Right cardiac atrium (tissue), 5 donors: ENCODE measurements around the gene HACL1. TPM values are rescaled to one million over a fixed set of nuclear protein-coding genes. Genes with fewer than 3 reads are reported as not detected.

Experiments used
- ATAC-seq, 2 donors: fragments of 200-7000 bp; cut with Tn5 transposase; one replicate each; pipeline versions ENCODE4 v1.8.0 to v1.9.1; 2020; ENCODE audit warnings: moderate library complexity in 2 of 2, mild to moderate bottlenecking in 1 of 2
- DNase-seq, 3 donors: peaks; one replicate each; pipeline ENCODE4 v3.0.0-alpha.2; 2020
- H3K27ac ChIP-seq: one replicate; pipeline ENCODE4 v1.5.1; 2013; ENCODE audit warnings: mild to moderate bottlenecking, low read length, control low read depth, moderate library complexity
- H3K27me3 ChIP-seq: one replicate; pipeline ENCODE4 v1.6.1; 2013; ENCODE audit not compliant: control insufficient read depth, insufficient read depth
- H3K4me1 ChIP-seq: one replicate; pipeline ENCODE4 v1.6.1; 2013; ENCODE audit warnings: low read length; ENCODE audit not compliant: control insufficient read depth, insufficient read depth
- H3K4me3 ChIP-seq: one replicate; pipeline ENCODE4 v1.5.1; 2013; ENCODE audit warnings: low read length, control low read depth
- H3K9me3 ChIP-seq: one replicate; pipeline ENCODE4 v1.6.1; 2013; ENCODE audit warnings: low read length; ENCODE audit not compliant: control insufficient read depth
- WGBS: extraction: QIAGEN DNeasy Blood & Tissue Kit; methylation state at CpG from one replicate; pipeline ENCODE4 v1.1.7; 2013; 5-methylcytosine and 5-hydroxymethylcytosine counted together
- intact Hi-C, 4 donors: fragments of 100-400 bp; cut with DNase I; formaldehyde crosslinking; loops; one replicate each; pipeline versions ENCODE4 v1.11.0 to v1.14.0; 2022 to 2023
- polyA plus RNA-seq: library from polyadenylated mRNA; stranded (reverse); fragments of 200-250 nt; gene quantifications from one replicate; pipeline ENCODE4 v1.2.3, GENCODE V29; 2013
- total RNA-seq, 4 donors: library from RNA; stranded (reverse); fragmentation: NEBNext Ultra II Directional; extraction: Animal tissue kit (Norgen Biotek cat#: 25700); gene quantifications; one replicate each; pipeline ENCODE4 v1.2.1, GENCODE V29; 2021
- donor health status: healthy with polysubstance abuse.
- donor health status: DM: no; HTN: yes; CAD: no.
- donor health status: DM: no; HTN: no; CAD: no.
- donor health status: DM: no; HTN: yes; CAD: no; lungs with severe emphysema.
- donor health status: DM: yes; HTN: yes; CAD: no.

Gene HACL1
- total and polyA plus RNA-seq, 5 donors: 9.7 to 16.8 (median 12.1) TPM

- H3K4me3 ChIP-seq: no peak overlapping the region
- 96% methylated on average over 1 of the region's 1 CpG for WGBS
- no peak for DNase-seq
- ATAC-seq: no peak
- H3K27ac ChIP-seq: no peak overlapping the region
- intact Hi-C loops: no loop called here
- no peaks in the 10 kb centered on the region for H3K27me3 ChIP-seq
- H3K9me3 ChIP-seq: no peaks in the 10 kb centered on the region
- H3K4me1 ChIP-seq: peaks cover 3% of the 10 kb centered on the region
These were observed 75.6 kb downstream of the HACL1 start for GRCh38 chr3:15525790-15526189.

DNA sequence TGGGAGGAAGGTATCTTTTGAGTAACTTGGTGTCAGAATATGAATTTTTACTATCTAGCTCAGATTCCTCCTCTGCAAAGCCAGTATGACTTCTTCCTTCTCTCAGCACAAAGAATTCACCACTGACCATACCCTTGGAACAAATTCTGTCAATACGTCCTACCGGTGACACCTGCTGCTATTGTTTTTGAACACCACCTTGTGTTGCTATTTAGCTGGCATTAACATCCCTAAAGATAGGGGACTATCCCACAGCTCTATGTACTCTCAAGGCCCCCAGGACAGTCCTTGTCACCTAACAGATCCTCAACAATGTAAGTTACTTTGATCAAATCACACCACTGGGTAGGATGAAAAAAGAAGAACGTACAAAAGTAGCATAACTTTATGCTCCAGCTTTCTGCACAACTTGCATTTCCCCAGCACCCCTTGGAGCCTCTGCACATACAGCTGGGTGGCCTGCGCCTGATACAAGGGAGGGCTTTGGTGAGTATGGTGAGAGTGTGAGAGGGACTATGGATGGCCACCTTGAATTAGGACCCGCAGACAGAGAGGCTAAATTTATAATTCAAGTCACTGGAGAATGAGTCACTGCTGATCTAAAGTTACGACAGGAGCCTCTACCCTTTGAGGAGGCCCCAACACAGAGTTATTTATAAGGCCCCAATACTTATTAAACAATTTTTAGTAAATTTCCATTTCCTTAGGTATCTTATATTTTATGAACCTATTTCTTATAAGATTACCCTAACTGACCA is 77.5 kb downstream of the HACL1 start:
- H3K4me3 ChIP-seq: no peak overlapping the region
- 64% methylated on average over 6 of the region's 6 CpGs for WGBS
- DNase-seq (no peak), ATAC-seq (peak in 1 of 2 donors; percentile 17)
- intact Hi-C loops: no loop called here
- no peaks in the 10 kb centered on the region for H3K27me3 ChIP-seq
- H3K4me1 ChIP-seq: no peaks in the 10 kb centered on the region
- H3K9me3 ChIP-seq: no peaks in the 10 kb centered on the region
- no peak overlapping the region for H3K27ac ChIP-seq

DNA sequence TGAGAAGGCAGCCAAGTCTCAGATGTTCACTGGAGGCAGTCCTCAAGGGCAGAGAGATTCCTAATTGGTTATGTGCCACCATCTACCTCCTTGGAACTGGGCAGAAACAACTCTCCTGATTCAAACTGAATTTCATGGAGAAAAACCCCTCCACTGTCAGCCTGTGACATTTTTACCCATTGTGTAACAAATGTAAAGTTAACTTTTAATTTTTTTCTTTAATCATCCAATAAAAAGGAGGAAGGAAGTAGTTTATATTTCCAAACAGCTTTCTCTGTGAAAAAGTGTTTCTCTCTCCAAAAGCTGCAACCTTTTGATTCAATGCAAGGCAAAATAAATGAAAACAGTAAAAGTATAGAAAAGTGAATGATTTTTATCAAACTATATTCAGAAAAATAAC is 79.4 kb downstream of the HACL1 start:
- peak overlapping the region; percentile 39 for H3K27ac ChIP-seq

DNA sequence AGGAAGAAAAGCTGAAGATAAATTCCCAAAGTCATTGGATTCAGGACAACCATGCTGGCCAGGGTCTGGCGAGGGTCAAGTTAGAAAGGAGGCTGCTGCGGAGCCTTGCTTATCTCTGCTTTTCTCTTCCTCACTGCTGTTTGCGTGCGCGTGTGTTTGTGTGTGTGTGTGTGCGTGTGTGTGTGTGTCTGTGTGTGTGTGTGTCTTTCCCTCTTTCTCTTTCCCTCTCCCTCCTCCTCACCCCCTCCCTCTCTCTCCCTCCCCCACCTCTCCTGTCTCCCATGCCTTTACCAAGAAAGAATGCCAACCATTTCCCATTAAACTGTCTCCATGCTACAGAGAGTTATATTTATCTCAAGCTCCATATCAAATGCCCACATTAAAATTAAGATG is 79.8 kb downstream of the HACL1 start, which contains the start of gene COLQ:
TSS of gene COLQ (minus strand) at position 134 of the 393 bp plus-strand sequence. CDS start at position 53, 81 bp downstream.
- H3K27me3 ChIP-seq: no peaks in the 10 kb centered on the region
- intact Hi-C loops: no loop called here
- no peaks in the 10 kb centered on the region for H3K9me3 ChIP-seq
- H3K4me1 ChIP-seq: peaks cover 2% of the 10 kb centered on the region
- DNase-seq (peak in 2 of 3 donors; percentile 48 to 55), ATAC-seq (peak; percentile 20 to 22)
- peak within 1 kb of the TSS; percentile 40 for H3K4me3 ChIP-seq
- peak within 1 kb of the TSS; percentile 97 for H3K27ac ChIP-seq
- 13% methylated on average over 6 of the region's 6 CpGs for WGBS

More for the DNA sequence above, 79.4 kb downstream of the HACL1 start:
- no peak for ATAC-seq
- no peak for DNase-seq
- Histone ChIP-seq H3K9me3 (no peaks in the 10 kb centered on the region), H3K4me1 (peaks cover 2% of the 10 kb centered on the region), H3K27me3 (no peaks in the 10 kb centered on the region), H3K4me3 (no peak overlapping the region)
- intact Hi-C loops: no loop called here

GRCh38 chr3:15520804-15521572 is 80.4 kb downstream of the HACL1 start:
- H3K9me3 ChIP-seq: no peaks in the 10 kb centered on the region
- WGBS: 29% methylated on average over 14 of the region's 14 CpGs
- DNase-seq: no peak
- intact Hi-C loops: no loop called here
- ATAC-seq: peak in 1 of 2 donors; percentile 22
- peak overlapping the region; percentile 40 for H3K4me3 ChIP-seq
- H3K27me3 ChIP-seq: no peaks in the 10 kb centered on the region
- peak overlapping the region; percentile 97 for H3K27ac ChIP-seq
- H3K4me1 ChIP-seq: peaks cover 2% of the 10 kb centered on the region

GRCh38 chr3:15520185-15520584 is 81.2 kb downstream of the HACL1 start:
- Histone ChIP-seq H3K4me3 (no peak overlapping the region), H3K27me3 (no peaks in the 10 kb centered on the region), H3K27ac (peak overlapping the region; percentile 97), H3K9me3 (no peaks in the 10 kb centered on the region), H3K4me1 (peaks cover 2% of the 10 kb centered on the region)
- peak; percentile 85 to 89 for ATAC-seq
- DNase-seq: peak in 1 of 3 donors; percentile 25
- intact Hi-C loops: no loop called here
- WGBS: 39% methylated on average over 3 of the region's 3 CpGs

- H3K27ac ChIP-seq: peak overlapping the region; percentile 64
- intact Hi-C loops: no loop called here
- no peak overlapping the region for H3K4me3 ChIP-seq
- ATAC-seq (no peak), DNase-seq (peak in 2 of 3 donors; percentile 31 to 62)
- H3K27me3 ChIP-seq: no peaks in the 10 kb centered on the region
- peaks cover 2% of the 10 kb centered on the region for H3K4me1 ChIP-seq
- H3K9me3 ChIP-seq: no peaks in the 10 kb centered on the region
- WGBS: 73% methylated on average over 4 of the region's 4 CpGs
These were observed 82.3 kb downstream of the HACL1 start for GRCh38 chr3:15519096-15519495.

DNA sequence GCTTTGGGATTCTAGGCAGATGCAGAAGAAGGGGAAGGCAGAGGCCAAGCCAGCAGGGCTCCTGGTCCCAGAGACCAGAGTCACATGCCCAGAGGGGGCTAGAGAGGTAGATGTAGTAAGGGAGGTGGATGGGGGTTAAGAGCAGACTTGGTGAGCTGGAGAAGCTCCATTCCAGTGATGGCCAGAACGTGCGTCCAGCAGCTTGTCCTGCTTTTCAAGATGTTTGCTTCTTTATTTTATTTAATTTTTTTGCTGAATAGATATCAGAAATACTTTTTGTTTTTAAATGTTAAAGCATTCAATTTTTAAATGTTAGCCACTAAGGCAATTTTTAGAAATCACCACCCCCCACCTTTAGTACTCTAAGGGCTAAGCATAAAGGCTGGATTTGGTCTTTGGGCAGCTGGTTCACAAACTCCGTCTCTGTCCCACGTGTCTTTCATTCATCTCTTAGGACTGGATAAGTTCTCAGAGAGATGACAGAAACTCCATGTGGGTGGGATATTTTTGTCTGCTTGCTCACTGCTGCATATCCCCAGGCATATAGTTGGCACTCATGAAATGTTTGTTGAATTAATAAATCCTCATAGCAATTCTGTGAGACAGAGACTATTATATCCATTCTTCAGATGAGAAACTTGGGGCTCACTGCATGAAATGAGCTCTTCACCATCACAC is 86.6 kb downstream of the HACL1 start:
- H3K9me3 ChIP-seq: no peaks in the 10 kb centered on the region
- DNase-seq: no peak
- ATAC-seq: no peak
- peaks cover 5% of the 10 kb centered on the region for H3K4me1 ChIP-seq
- intact Hi-C loops: no loop called here
- WGBS: 74% methylated on average over 4 of the region's 4 CpGs
- H3K27ac ChIP-seq: no peak overlapping the region
- no peaks in the 10 kb centered on the region for H3K27me3 ChIP-seq
- no peak overlapping the region for H3K4me3 ChIP-seq

DNA sequence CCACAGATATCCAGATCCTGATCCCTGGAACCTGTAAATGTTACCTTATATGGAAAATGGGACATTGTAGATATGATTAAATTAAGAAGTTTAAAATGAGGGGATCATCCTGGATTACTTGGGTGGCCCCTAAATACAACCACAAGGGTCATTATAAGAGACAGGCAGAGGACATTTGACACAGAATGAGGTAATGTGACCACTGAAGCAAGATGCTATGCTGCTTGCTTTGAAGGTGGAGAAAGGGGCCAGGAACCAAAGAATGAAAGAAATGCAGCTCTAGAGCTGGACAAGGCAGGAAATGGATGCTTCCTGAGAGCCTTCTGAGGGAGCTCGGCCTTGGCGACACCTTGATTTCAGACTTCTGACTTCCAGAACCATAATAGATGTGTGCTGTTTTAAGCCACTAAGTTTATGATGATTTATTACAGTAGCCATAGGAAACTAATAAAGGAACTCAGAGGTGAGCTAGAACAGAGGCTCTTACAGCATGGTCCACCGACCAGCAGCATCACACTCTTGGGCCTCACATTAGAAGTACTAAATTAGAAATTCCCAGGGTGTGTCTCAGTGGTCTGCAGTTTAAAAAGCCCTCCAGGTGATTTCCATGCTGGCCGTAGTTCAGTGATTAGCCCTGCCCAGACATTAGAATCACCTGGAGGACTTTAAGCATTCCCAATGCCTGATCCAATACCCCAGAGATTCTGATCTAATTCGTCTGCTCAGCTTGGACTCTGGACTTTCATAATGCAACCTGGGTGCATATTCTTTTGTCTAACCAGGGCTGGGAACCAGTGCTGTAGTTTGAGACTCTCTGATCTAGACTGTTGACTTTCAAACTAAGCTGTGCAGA is 87.3 kb downstream of the HACL1 start:
- Histone ChIP-seq H3K27me3 (no peaks in the 10 kb centered on the region), H3K4me3 (no peak overlapping the region), H3K27ac (no peak overlapping the region), H3K9me3 (no peaks in the 10 kb centered on the region), H3K4me1 (peaks cover 5% of the 10 kb centered on the region)
- WGBS: 78% methylated on average over 5 of the region's 5 CpGs
- intact Hi-C loops: no loop called here
- ATAC-seq (no peak), DNase-seq (no peak)

DNA sequence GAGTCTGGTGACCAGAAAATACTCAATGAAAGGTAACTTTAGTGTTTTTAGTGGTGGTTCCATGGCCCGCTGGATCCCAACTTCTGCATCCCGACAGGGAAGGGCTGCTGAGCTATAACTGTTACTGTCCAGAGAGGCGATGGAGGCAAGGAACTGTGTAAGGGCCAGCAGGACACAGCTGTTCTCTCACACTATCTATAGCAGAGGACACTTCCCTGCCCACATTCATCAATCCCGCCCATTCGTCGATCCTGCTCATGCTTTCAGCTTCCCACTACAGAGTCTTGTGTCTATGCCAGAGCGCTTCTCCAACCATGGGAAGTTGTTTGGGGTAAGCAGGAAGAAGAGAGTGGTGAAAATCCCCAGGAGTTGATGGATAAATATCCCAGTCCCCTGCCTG is 88.3 kb downstream of the HACL1 start:
- Histone ChIP-seq H3K27ac (no peak overlapping the region), H3K4me3 (no peak overlapping the region), H3K9me3 (no peaks in the 10 kb centered on the region), H3K27me3 (no peaks in the 10 kb centered on the region), H3K4me1 (peaks cover 5% of the 10 kb centered on the region)
- 72% methylated on average over 7 of the region's 7 CpGs for WGBS
- DNase-seq (no peak), ATAC-seq (no peak)
- intact Hi-C loops: no loop called here
